ENCODE results near the gene MEIS1.

DNA sequence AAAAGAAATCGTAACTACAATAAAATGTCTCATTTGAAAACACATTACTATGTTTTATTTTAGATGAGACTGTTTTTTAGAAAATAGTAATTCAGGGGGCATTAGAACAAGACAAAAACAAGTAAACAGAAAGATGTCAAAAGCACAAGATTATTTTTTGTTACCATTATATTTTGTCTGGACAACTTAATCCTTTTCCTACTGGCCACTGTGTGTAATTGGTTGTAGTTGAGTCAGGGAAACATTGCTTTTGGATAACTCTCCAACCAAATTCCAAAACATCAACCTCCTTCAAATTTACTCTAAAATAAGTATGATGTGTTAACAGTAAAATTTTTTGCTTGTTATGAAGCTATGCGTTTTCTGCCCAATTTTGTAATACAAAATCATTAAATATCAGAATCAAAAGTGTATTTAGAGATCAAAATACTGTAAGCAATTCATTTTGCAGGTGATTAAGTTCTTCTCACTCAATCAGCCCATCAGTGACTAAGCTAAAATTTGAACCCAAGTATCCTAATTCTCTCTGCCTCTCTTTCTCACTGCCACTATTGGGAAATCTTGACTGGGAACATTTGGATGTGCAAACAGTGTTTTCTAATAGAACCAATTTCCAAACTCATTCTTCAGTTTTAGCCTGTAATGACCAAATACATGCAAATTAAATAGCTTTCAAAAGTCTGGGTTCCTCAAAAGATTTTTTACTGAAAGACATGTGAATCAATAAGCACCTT is 11.4 kb upstream of the MEIS1 start:
- TF ChIP-seq CTCF (IDR thresholded peaks at IDR 0.05; ENCODE audit: low read depth, low read length) (no peak), EZH2phosphoT487 (IDR thresholded peaks at IDR 0.05; ENCODE audit: low read depth) (no peak)

Measured in OCI-LY3 (cell line).